ENCODE data around the gene TUBA3D.

DNA sequence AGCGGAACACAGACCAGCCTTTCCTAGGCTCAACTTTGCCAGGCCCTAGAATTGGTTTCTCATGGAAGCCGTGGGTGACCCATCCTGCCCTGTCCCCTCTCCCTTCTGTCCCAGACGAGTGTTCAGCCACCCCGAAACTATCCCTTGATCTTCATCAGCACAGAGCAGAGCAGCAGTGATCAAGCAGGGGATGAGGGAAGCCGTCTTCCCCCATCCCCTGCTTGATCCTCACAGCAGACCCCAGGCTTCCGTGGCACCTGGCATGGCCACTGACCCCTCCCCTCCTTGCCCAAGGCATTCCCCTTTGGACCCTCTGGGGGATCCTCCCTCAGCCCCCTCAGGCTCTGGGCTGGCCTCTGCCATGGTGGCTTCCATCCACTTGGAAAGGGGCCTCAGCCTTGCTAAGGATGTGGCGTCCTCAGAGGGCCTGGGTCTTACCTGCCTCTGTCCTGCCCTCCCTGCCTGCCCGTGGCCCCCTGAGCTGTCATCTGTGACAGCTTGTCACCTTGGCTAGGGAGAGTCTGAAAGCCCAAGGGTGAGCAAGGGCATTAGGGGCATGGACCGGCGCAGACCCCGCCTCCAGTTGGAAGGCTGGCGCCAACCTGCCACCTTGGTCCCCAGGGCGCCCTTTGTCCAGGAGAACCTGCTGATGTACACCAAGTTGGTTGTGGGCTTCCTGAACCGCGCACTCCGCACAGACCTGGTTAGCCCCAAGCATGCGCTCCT lies 41.4 kb downstream of the TUBA3D start:
- TF ChIP-seq, protein P1, sequence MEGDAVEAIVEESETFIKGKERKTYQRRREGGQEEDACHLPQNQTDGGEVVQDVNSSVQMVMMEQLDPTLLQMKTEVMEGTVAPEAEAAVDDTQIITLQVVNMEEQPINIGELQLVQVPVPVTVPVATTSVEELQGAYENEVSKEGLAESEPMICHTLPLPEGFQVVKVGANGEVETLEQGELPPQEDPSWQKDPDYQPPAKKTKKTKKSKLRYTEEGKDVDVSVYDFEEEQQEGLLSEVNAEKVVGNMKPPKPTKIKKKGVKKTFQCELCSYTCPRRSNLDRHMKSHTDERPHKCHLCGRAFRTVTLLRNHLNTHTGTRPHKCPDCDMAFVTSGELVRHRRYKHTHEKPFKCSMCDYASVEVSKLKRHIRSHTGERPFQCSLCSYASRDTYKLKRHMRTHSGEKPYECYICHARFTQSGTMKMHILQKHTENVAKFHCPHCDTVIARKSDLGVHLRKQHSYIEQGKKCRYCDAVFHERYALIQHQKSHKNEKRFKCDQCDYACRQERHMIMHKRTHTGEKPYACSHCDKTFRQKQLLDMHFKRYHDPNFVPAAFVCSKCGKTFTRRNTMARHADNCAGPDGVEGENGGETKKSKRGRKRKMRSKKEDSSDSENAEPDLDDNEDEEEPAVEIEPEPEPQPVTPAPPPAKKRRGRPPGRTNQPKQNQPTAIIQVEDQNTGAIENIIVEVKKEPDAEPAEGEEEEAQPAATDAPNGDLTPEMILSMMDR (tag by site-specific recombination; IDR thresholded peaks at IDR 0.05), result no peak
- TF ChIP-seq ZNF660 (tag by site-specific recombination; IDR thresholded peaks at IDR 0.05), result no peak
